GM12874 (cell line): ENCODE data around the gene COMMD10.

Experiments used
- CTCF ChIP-seq: IDR thresholded peaks from 2 replicates; pipeline ENCODE4 v1.5.1; 2011; ENCODE audit warnings: low read depth, mild to moderate bottlenecking, control low read depth, low read length, moderate library complexity; ENCODE audit not compliant: insufficient read depth

Gene COMMD10

GRCh38 chr5:116274251-116274650 lies 189.4 kb downstream of the COMMD10 start:
- no peak for TF ChIP-seq CTCF

DNA sequence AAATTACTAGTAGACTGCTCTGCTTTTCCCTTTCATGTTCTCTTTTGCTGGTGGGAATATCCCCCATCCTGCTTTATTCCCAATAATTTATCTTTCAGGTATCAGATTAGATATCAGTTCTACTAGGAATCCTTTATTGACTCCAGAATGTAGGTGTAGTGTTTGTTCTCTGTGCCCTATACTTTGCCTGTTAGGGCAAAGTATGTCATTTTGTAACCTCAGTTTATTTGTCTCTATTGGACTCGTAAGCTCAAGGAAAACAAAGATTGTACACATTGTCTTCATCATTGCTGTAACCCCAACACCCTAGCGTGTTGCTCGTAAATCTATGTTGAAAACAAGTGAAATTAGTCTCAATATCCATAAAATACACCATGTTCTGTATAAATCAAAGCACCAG lies 190.5 kb downstream of the COMMD10 start:
- TF ChIP-seq CTCF = no peak

GRCh38 chr5:116276952-116277351 lies 192.1 kb downstream of the COMMD10 start:
- no peak for TF ChIP-seq CTCF

DNA sequence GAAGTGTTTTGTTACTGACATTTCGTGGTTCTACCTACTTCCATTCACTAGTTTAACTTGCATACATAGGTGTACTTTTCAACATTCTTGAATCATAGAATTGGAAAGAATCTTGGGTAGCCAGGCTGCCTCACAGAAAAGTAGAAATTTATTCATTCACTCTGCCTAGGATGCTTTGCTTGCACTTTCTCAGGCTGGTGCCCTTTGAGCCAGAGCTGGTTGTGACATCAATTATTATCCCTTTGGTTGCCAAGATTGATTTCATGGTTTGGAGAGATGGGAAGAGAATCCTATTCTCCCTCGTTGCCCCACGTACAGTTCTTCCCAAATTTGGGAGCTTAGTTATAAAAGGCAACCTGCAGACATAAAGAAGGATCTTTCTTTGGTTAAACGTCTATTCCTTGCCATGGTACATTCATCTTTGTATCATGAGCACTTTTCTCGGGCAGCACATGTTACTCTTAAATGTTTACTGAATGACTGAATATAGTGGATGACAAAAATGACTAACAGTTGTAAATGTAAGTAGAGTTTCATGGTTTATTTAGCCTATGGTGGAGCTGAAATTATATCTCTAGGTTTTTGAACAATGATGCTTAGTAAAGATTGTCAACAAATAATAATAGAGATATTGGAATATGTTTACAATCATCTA lies 195.5 kb downstream of the COMMD10 start:
- TF ChIP-seq CTCF = no peak

GRCh38 chr5:116281309-116281708 lies 196.5 kb downstream of the COMMD10 start:
- no peak for TF ChIP-seq CTCF

- TF ChIP-seq CTCF = no peak
These were observed 203.7 kb downstream of the COMMD10 start for GRCh38 chr5:116288524-116288923.

GRCh38 chr5:116289276-116289675 lies 204.5 kb downstream of the COMMD10 start:
- TF ChIP-seq CTCF = no peak
